GM13977 (cell line): Measurements from ENCODE around the gene RALB.

ENCODE experiments used
- DNase-seq: peaks from one replicate; pipeline ENCODE4 v3.0.0; 2012; ENCODE audit warnings: low spot score
- in situ Hi-C: fragments of 300-500 bp; cut with MboI; formaldehyde crosslinking; loops from one replicate; pipeline ENCODE4 v1.12.0; 2022; ENCODE audit warnings: low sequenced_read_pairs, low pct_unique_long_range_greater_than_20kb, mixed read lengths, inconsistent platforms; ENCODE audit not compliant: unreplicated experiment
- TF ChIP-seq, protein P1 (sequence below): IDR thresholded peaks from 2 replicates; pipeline ENCODE4 v1.5.1; 2012; ENCODE audit warnings: mild to moderate bottlenecking, control low read depth; ENCODE audit not compliant: insufficient read depth; ENCODE audit errors: extremely low read depth, missing control alignments

The RALB gene

DNA sequence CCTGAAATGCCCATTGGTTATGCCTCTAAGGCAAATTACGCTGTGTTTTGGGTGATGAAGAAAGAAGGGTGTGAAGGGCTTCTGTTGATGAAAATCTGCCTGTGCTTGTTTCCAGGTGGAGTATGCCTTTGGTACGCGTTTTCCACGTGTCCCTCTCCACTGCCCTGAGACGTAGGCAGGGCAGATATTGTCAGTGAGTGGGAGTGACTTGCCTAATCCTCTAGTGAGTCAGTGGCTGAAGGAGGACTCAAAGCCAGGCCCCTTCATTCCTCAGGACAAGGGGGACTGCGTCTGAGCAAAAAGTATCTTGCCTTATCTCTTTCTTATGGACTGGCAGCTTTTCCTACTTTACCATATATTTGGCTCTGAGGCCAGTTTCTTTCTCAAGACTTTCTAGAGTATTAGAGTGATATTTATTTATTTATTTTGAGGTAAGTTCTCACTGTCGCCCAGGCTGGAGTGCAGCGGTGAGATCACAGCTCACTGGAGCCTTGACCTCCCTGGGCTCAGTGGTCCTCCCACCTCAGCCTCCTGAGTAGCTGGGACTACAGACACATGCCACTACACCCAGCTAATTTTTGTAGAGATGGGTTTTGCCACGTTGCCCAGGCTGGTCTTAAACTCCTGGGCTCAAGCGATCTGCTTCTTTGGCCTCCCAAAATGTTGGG is 10.2 kb downstream of the RALB start:
- in situ Hi-C loops = no loop called here
- TF ChIP-seq, protein P1, sequence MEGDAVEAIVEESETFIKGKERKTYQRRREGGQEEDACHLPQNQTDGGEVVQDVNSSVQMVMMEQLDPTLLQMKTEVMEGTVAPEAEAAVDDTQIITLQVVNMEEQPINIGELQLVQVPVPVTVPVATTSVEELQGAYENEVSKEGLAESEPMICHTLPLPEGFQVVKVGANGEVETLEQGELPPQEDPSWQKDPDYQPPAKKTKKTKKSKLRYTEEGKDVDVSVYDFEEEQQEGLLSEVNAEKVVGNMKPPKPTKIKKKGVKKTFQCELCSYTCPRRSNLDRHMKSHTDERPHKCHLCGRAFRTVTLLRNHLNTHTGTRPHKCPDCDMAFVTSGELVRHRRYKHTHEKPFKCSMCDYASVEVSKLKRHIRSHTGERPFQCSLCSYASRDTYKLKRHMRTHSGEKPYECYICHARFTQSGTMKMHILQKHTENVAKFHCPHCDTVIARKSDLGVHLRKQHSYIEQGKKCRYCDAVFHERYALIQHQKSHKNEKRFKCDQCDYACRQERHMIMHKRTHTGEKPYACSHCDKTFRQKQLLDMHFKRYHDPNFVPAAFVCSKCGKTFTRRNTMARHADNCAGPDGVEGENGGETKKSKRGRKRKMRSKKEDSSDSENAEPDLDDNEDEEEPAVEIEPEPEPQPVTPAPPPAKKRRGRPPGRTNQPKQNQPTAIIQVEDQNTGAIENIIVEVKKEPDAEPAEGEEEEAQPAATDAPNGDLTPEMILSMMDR = no peak
- DNase-seq = no peak

DNA sequence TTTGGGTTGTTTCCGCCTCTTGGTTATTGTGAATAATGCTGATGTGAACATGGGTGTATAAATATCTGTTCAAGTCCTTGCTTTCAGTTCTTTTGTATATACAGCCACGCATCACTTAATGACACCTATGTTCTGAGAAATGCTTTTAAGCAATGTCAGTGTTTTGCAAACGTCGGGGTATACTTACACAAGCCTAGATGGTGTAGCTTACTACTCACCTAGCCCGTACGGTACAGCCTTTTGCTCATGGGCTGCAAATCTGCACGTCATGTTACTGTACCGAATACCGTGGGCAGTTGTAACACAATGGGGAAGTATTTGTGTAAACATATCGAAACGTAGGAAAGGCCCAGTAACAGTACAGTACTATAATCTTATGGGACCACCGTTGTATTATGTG is 12.4 kb downstream of the RALB start:
- TF ChIP-seq, protein P1 = no peak
- in situ Hi-C loops = no loop called here
- no peak for DNase-seq

DNA sequence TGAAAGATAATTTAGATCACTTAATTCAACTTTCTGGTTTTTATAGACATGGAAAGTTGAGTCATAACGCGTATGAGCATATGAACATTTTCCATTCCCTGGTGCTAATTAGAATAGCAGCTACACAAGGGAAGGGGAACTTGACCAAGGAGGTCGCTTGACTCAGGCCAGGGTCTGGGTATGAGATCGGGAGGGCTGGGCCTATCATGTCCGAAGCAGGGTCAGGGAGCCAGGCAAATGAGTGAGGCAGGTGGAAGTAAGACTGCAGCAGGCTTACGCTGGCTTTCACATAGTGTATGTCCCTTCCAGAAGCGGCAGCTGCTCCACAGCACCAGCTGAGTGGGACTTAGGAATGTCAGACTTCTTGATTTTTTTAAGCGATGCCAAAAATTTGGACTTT is 14.7 kb downstream of the RALB start:
- TF ChIP-seq, protein P1 = no peak
- no peak for DNase-seq
- in situ Hi-C loops = no loop called here

DNA sequence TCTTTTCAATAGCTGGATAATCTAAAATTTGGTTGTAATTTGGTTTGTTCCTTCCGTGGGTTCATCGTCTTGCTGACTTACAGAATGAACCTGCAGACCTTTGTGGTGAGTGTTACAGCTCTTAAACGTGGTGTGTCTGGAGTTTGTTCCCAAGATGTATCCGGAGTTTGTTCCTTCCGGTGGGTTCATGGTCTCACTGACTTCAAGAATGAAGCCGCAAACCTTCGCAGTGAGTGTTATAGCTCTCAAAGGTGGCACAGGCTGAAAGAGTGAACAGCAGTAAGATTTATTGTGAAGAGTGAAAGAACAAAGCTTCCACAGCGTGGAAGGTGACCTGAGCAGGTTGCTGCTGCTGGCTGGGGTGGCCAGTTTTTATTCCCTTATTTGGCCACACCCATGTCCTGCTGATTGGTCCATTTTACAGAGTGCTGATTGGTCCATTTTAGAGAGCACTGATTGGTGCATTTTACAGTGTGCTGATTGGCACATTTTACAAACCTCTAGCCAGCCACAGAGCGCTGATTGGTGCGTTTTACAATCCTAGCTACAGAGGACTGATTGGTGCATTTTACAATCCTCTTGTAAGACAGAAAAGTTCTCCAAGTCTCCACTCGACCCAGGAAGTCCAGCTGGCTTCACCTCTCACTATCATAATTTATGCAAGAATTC is 16.6 kb downstream of the RALB start:
- no peak for DNase-seq
- TF ChIP-seq, protein P1 = no peak
- in situ Hi-C loops = no loop called here

DNA sequence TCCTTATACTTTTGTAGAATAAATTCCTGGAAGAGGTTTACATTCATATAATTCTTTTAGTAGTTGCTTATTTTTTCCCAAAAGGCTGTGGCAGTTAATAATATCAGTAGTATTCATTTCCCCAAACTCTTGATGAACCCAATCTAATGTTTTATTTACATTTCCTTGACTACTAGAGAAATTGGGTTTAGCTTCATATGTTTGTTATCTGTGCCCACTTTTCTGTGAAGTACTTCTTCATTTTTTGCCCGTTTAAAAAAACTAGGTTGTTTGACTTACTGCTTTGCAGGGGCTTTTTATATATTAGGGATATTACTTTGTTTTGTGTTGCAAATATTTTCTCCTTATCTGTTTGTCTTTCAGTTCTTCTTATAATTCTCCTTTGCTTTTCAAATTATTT is 17.2 kb downstream of the RALB start:
- no peak for DNase-seq
- in situ Hi-C loops = no loop called here
- TF ChIP-seq, protein P1 = no peak

DNA sequence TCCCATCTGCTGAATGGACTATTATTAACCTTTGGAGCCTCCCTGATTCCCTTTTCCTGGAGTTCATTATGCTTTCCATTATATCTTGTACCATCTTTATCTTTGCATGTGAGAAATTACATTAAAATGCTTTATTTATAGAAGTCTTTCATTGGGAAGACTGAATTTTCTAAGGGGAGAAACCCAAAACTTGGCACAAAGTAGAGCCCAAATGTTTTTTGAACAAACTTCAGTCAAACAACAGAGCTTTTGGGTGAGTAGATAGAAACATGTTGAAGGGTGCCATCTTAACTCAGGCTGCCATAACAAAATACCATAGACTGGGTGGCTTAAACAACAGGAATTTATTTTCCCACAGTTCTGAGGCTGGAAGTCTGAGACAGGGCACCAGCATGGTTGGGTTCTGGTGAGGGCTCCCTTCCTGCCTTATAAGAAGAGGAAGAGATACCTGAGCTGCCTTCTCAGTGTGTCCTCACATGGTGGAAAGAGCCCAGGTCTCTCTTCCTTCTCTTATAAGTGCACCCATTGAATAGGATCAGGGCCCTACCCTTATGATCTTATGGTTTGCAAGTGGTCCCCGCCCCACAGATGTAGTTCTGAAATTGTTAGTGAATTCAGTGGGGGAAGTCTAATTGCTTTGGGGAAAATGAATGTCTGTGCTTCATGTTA is 19.2 kb downstream of the RALB start:
- no peak for DNase-seq
- in situ Hi-C loops = no loop called here
- TF ChIP-seq, protein P1 = no peak
